CD8-positive, alpha-beta memory T cell (primary cell): ENCODE results near the gene PNLIPRP1. TPM values are rescaled to one million over a fixed set of nuclear protein-coding genes. Genes with fewer than 3 reads are reported as not detected.

Experiments
- CTCF ChIA-PET: fragments of 350-600 bp; sonication (Branson Sonifier 250); formaldehyde crosslinking; loops from one replicate; lab custom pipeline; 2021; ENCODE audit warnings: antibody characterized with exemption; lab: Charles Lee
- POLR2A ChIA-PET: fragments of 350-600 bp; sonication (Branson Sonifier 250); formaldehyde crosslinking; loops from one replicate; lab custom pipeline; 2021; ENCODE audit warnings: antibody characterized with exemption; lab: Charles Lee
- DNase-seq, 5 donors: peaks; one replicate each; pipeline versions ENCODE4 v3.0.0 to v3.0.0-alpha.2; 2020 to 2022; ENCODE audit warnings: mixed read lengths in 1 of 5
- H3K27ac ChIP-seq: one replicate; pipeline ENCODE4 v1.7.0; 2013; ENCODE audit warnings: low read depth, mild to moderate bottlenecking, low read length, moderate library complexity
- H3K27me3 ChIP-seq: 2 replicates; pipeline ENCODE4 v1.7.0; 2013; ENCODE audit warnings: low read length, mild to moderate bottlenecking; ENCODE audit not compliant: insufficient read depth, poor library complexity, severe bottlenecking
- H3K36me3 ChIP-seq: 2 replicates; pipeline ENCODE4 v1.7.0; 2013; ENCODE audit warnings: mild to moderate bottlenecking, low read length, moderate library complexity; ENCODE audit not compliant: insufficient read depth
- H3K4me1 ChIP-seq: 2 replicates; pipeline ENCODE4 v1.7.0; 2013; ENCODE audit warnings: mild to moderate bottlenecking, low read length, moderate library complexity; ENCODE audit not compliant: insufficient read depth
- H3K4me3 ChIP-seq: 2 replicates; pipeline ENCODE4 v1.7.0; 2013; ENCODE audit warnings: mild to moderate bottlenecking, low read length
- H3K9me3 ChIP-seq: 2 replicates; pipeline ENCODE4 v1.7.0; 2013; ENCODE audit warnings: mild to moderate bottlenecking, low read length
- H3K27ac Mint-ChIP-seq, 8 donors: one replicate each; pipeline ENCODE4 v1.8.0; 2020 to 2021; ENCODE audit warnings: mixed read lengths in 8 of 8, mild to moderate bottlenecking in 6 of 8, inconsistent platforms in 3 of 8, moderate library complexity in 3 of 8
- H3K27me3 Mint-ChIP-seq, 2 donors: one replicate each; pipeline ENCODE4 v1.8.0; 2020 to 2021; ENCODE audit warnings: mixed read lengths in 2 of 2, mild to moderate bottlenecking in 1 of 2, moderate library complexity in 1 of 2
- H3K36me3 Mint-ChIP-seq, 3 donors: one replicate each; pipeline ENCODE4 v1.8.0; 2020 to 2021; ENCODE audit warnings: mixed read lengths in 3 of 3, inconsistent platforms in 1 of 3, mild to moderate bottlenecking in 1 of 3
- H3K4me1 Mint-ChIP-seq, 3 donors: one replicate each; pipeline ENCODE4 v1.8.0; 2020 to 2021; ENCODE audit warnings: mixed read lengths in 3 of 3, inconsistent platforms in 1 of 3, mild to moderate bottlenecking in 1 of 3
- H3K4me3 Mint-ChIP-seq, 7 donors: one replicate each; pipeline ENCODE4 v1.8.0; 2020 to 2021; ENCODE audit warnings: mixed read lengths in 7 of 7, mild to moderate bottlenecking in 6 of 7, moderate library complexity in 4 of 7, inconsistent platforms in 2 of 7
- H3K9me3 Mint-ChIP-seq, 5 donors: one replicate each; pipeline ENCODE4 v1.8.0; 2020 to 2022; ENCODE audit warnings: mixed read lengths in 5 of 5, mild to moderate bottlenecking in 3 of 5, moderate library complexity in 2 of 5, inconsistent platforms in 1 of 5
- polyA plus RNA-seq: library from polyadenylated mRNA; unstranded; fragments of 300-500 nt; fragmentation: Illumina TruSeq; gene quantifications from one replicate; pipeline ENCODE4 v1.2.3, GENCODE V29; 2021
- total RNA-seq, 2 experiments: library from RNA; stranded (reverse); gene quantifications; one replicate each; pipeline ENCODE4 v1.2.3, GENCODE V29; 2021

PNLIPRP1 gene
- total and polyA plus RNA-seq, 3 experiments from 2014 or later = not detected

GRCh38 chr10:116557305-116557880, 33.4 kb upstream of the PNLIPRP1 start:
- ChIA-PET CTCF (no interaction called here), POLR2A (no interaction called here)
- H3K27me3 ChIP-seq = no peaks in the 10 kb centered on the region
- H3K27me3 Mint-ChIP-seq = no peaks in the 10 kb centered on the region
- H3K27ac ChIP-seq = no peak overlapping the region
- no peaks in the 10 kb centered on the region for H3K9me3 ChIP-seq
- no peak for DNase-seq
- peaks cover 0 to 5% (median 4%) of the 10 kb centered on the region in 5 donors for H3K9me3 Mint-ChIP-seq
- no peaks in the 10 kb centered on the region for H3K4me1 Mint-ChIP-seq
- no peaks in the 10 kb centered on the region for H3K36me3 ChIP-seq
- peaks cover 0 to 2% (median 0%) of the 10 kb centered on the region in 3 donors for H3K36me3 Mint-ChIP-seq
- no peaks in the 10 kb centered on the region for H3K4me1 ChIP-seq
- H3K4me3 Mint-ChIP-seq = no peak overlapping the region
- H3K4me3 ChIP-seq = no peak overlapping the region
- H3K27ac Mint-ChIP-seq = no peak overlapping the region

GRCh38 chr10:116565534-116565933, 25.2 kb upstream of the PNLIPRP1 start:
- Histone ChIP-seq H3K27me3 (no peaks in the 10 kb centered on the region), H3K36me3 (no peaks in the 10 kb centered on the region), H3K4me3 (no peak overlapping the region), H3K4me1 (no peaks in the 10 kb centered on the region), H3K27ac (no peak overlapping the region), H3K9me3 (no peaks in the 10 kb centered on the region)
- Mint-ChIP-seq H3K9me3 (peaks cover 0 to 11% (median 0%) of the 10 kb centered on the region in 5 donors), H3K36me3 (peaks cover 0 to 2% (median 0%) of the 10 kb centered on the region in 3 donors), H3K4me3 (no peak overlapping the region), H3K27me3 (no peaks in the 10 kb centered on the region), H3K4me1 (no peaks in the 10 kb centered on the region), H3K27ac (no peak overlapping the region)
- no peak for DNase-seq
- POLR2A ChIA-PET = no interaction called here
- CTCF ChIA-PET = no interaction called here

- Mint-ChIP-seq H3K4me1 (no peaks in the 10 kb centered on the region), H3K27me3 (no peaks in the 10 kb centered on the region), H3K9me3 (peaks cover 0 to 11% (median 0%) of the 10 kb centered on the region in 5 donors), H3K27ac (no peak overlapping the region), H3K4me3 (no peak overlapping the region), H3K36me3 (peaks cover 0 to 2% (median 0%) of the 10 kb centered on the region in 3 donors)
- DNase-seq = no peak
- H3K4me3 ChIP-seq = no peak overlapping the region
- ChIA-PET POLR2A (no interaction called here), CTCF (no interaction called here)
- H3K9me3 ChIP-seq = no peaks in the 10 kb centered on the region
- no peak overlapping the region for H3K27ac ChIP-seq
- no peaks in the 10 kb centered on the region for H3K27me3 ChIP-seq
- no peaks in the 10 kb centered on the region for H3K4me1 ChIP-seq
- no peaks in the 10 kb centered on the region for H3K36me3 ChIP-seq
These were observed 23.8 kb upstream of the PNLIPRP1 start for GRCh38 chr10:116566932-116567331.

- H3K4me3 Mint-ChIP-seq = no peak overlapping the region
These were observed 23.4 kb upstream of the PNLIPRP1 start for GRCh38 chr10:116567335-116567734.

GRCh38 chr10:116574797-116575196, 16.0 kb upstream of the PNLIPRP1 start:
- Histone ChIP-seq H3K4me3 (no peak overlapping the region), H3K4me1 (no peaks in the 10 kb centered on the region), H3K27me3 (no peaks in the 10 kb centered on the region), H3K27ac (no peak overlapping the region), H3K36me3 (no peaks in the 10 kb centered on the region), H3K9me3 (no peaks in the 10 kb centered on the region)
- ChIA-PET CTCF (no interaction called here), POLR2A (no interaction called here)
- no peaks in the 10 kb centered on the region for H3K36me3 Mint-ChIP-seq
- DNase-seq = no peak
- no peaks in the 10 kb centered on the region for H3K27me3 Mint-ChIP-seq
- H3K4me3 Mint-ChIP-seq = no peak overlapping the region
- H3K4me1 Mint-ChIP-seq = no peaks in the 10 kb centered on the region
- H3K27ac Mint-ChIP-seq = no peak overlapping the region
- peaks cover 0 to 6% (median 4%) of the 10 kb centered on the region in 5 donors for H3K9me3 Mint-ChIP-seq

More at GRCh38 chr10:116567335-116567734, 23.4 kb upstream of the PNLIPRP1 start:
- Mint-ChIP-seq H3K36me3 (peaks cover 0 to under 1% (median 0%) of the 10 kb centered on the region in 3 donors), H3K27ac (no peak overlapping the region), H3K9me3 (peaks cover 0 to 8% (median 0%) of the 10 kb centered on the region in 5 donors), H3K27me3 (no peaks in the 10 kb centered on the region), H3K4me1 (no peaks in the 10 kb centered on the region)
- ChIA-PET CTCF (no interaction called here), POLR2A (no interaction called here)
- H3K27me3 ChIP-seq = no peaks in the 10 kb centered on the region
- no peaks in the 10 kb centered on the region for H3K4me1 ChIP-seq
- no peak for DNase-seq
- H3K27ac ChIP-seq = no peak overlapping the region
- no peaks in the 10 kb centered on the region for H3K36me3 ChIP-seq
- H3K4me3 ChIP-seq = no peak overlapping the region
- no peaks in the 10 kb centered on the region for H3K9me3 ChIP-seq

GRCh38 chr10:116587878-116588591, 2.7 kb upstream of the PNLIPRP1 start:
- Histone ChIP-seq H3K9me3 (no peaks in the 10 kb centered on the region), H3K27ac (no peak overlapping the region), H3K4me1 (no peaks in the 10 kb centered on the region), H3K36me3 (no peaks in the 10 kb centered on the region), H3K4me3 (no peak overlapping the region), H3K27me3 (no peaks in the 10 kb centered on the region)
- peaks cover 0 to 2% of the 10 kb centered on the region in 2 donors for H3K27me3 Mint-ChIP-seq
- H3K4me1 Mint-ChIP-seq = no peaks in the 10 kb centered on the region
- CTCF ChIA-PET = no interaction called here
- no peak overlapping the region for H3K27ac Mint-ChIP-seq
- peaks cover 0 to 21% (median 0%) of the 10 kb centered on the region in 5 donors for H3K9me3 Mint-ChIP-seq
- POLR2A ChIA-PET = no interaction called here
- no peak for DNase-seq
- H3K36me3 Mint-ChIP-seq = no peaks in the 10 kb centered on the region
- H3K4me3 Mint-ChIP-seq = no peak overlapping the region

- ChIA-PET POLR2A (no interaction called here), CTCF (no interaction called here)
- Histone ChIP-seq H3K27me3 (no peaks in the 10 kb centered on the region), H3K27ac (no peak overlapping the region), H3K36me3 (no peaks in the 10 kb centered on the region), H3K4me1 (no peaks in the 10 kb centered on the region), H3K4me3 (no peak overlapping the region), H3K9me3 (no peaks in the 10 kb centered on the region)
- DNase-seq = no peak
- no peak overlapping the region for H3K4me3 Mint-ChIP-seq
- H3K9me3 Mint-ChIP-seq = peaks cover 0 to 21% (median 0%) of the 10 kb centered on the region in 5 donors
- H3K27ac Mint-ChIP-seq = no peak overlapping the region
- H3K27me3 Mint-ChIP-seq = peaks cover 0 to 2% of the 10 kb centered on the region in 2 donors
- no peaks in the 10 kb centered on the region for H3K4me1 Mint-ChIP-seq
- no peaks in the 10 kb centered on the region for H3K36me3 Mint-ChIP-seq
These were observed 1.8 kb upstream of the PNLIPRP1 start for GRCh38 chr10:116588995-116589394.

- Histone ChIP-seq H3K4me1 (no peaks in the 10 kb centered on the region), H3K36me3 (no peaks in the 10 kb centered on the region), H3K27me3 (no peaks in the 10 kb centered on the region), H3K27ac (no peak overlapping the region), H3K9me3 (no peaks in the 10 kb centered on the region), H3K4me3 (no peak overlapping the region)
- CTCF ChIA-PET = no interaction called here
- Mint-ChIP-seq H3K9me3 (peaks cover 0 to 21% (median 0%) of the 10 kb centered on the region in 5 donors), H3K27ac (no peak overlapping the region), H3K27me3 (peaks cover 0 to 2% of the 10 kb centered on the region in 2 donors), H3K36me3 (no peaks in the 10 kb centered on the region), H3K4me1 (no peaks in the 10 kb centered on the region), H3K4me3 (no peak overlapping the region)
- no peak for DNase-seq
- POLR2A ChIA-PET = no interaction called here
These were observed 833 bp upstream of the PNLIPRP1 start for GRCh38 chr10:116589926-116590325.
